Right lobe of liver (tissue), 6 donors: ENCODE measurements around the gene DSE. TPM values are rescaled to one million over a fixed set of nuclear protein-coding genes. Genes with fewer than 3 reads are reported as not detected.
A peak's percentile ranks its signal among the peaks of the same experiment; 100 is the strongest.

ENCODE experiments used
- ATAC-seq, 4 donors: fragments of 200-7000 bp; cut with Tn5 transposase; one replicate each; pipeline ENCODE4 v1.9.1; 2020; ENCODE audit warnings: mild to moderate bottlenecking in 4 of 4, moderate library complexity in 4 of 4
- DNase-seq, 3 donors: peaks; one replicate each; pipeline ENCODE4 v3.0.0-alpha.2; 2020
- H3K27ac ChIP-seq, 3 donors: fragments of 200-600 bp; one replicate each; pipeline ENCODE4 v1.8.0; 2022
- H3K27me3 ChIP-seq, 2 donors: fragments of 200-600 bp; one replicate each; pipeline ENCODE4 v1.8.0; 2022
- H3K36me3 ChIP-seq, 4 donors: fragments of 200-600 bp; sonication (generic) in 1 of 4; one replicate each; pipeline versions ENCODE4 v1.5.1 to v1.8.0; 2017 to 2022; ENCODE audit warnings: control low read depth in 1 of 4
- H3K4me1 ChIP-seq, 4 donors: fragments of 200-600 bp; sonication (generic) in 1 of 4; one replicate each; pipeline versions ENCODE4 v1.5.1 to v1.8.0; 2017 to 2022; ENCODE audit warnings: control low read depth in 1 of 4
- H3K4me3 ChIP-seq, 3 donors: fragments of 200-600 bp; one replicate each; pipeline ENCODE4 v1.8.0; 2022
- H3K9me3 ChIP-seq, 4 donors: fragments of 200-600 bp; sonication (generic) in 1 of 4; one replicate each; pipeline versions ENCODE4 v1.5.1 to v1.8.0; 2017 to 2022; ENCODE audit warnings: control low read depth in 1 of 4
- CTCF ChIP-seq, 4 donors: fragments of 200-600 bp in 3 of 4; fragments of 450-650 bp in 1 of 4; IDR thresholded peaks; one replicate each; pipeline versions ENCODE4 v1.5.1 to v1.8.0; 2016 to 2022; ENCODE audit warnings: antibody characterized with exemption in 4 of 4, mild to moderate bottlenecking in 2 of 4
- POLR2A ChIP-seq: fragments of 450-650 bp; IDR thresholded peaks from one replicate; pipeline ENCODE4 v1.6.1; 2017; ENCODE audit warnings: antibody characterized with exemption, mild to moderate bottlenecking
- WGBS: methylation state at CpG from one replicate; pipeline ENCODE4 v1.1.6; 2018; ENCODE audit warnings: low coverage, low lambda C conversion rate; ENCODE audit not compliant: insufficient coverage; ENCODE audit errors: missing lambda C conversion rate; 5-methylcytosine and 5-hydroxymethylcytosine counted together
- intact Hi-C, 2 donors: fragments of 100-400 bp; cut with DNase I; formaldehyde crosslinking; loops; one replicate each; pipeline versions ENCODE4 v1.11.2 to v1.14.1; 2022
- total RNA-seq, 6 experiments: library from RNA; depleted of rRNA in 2 of 6; stranded (reverse); fragments of >200 nt in 2 of 6; fragmentation: NEBNext Ultra II Directional in 3 of 6; extraction: Animal tissue kit (Norgen Biotek cat#: 25700) in 3 of 6; gene quantifications; one replicate each; pipeline versions ENCODE4 v1.1.0 to v1.2.4, GENCODE V29; 2016 to 2023
- donor health status: DM: no; HTN: yes; CAD: no.
- donor health status: DM: no; HTN: no; CAD: no.
- donor health status: DM: no; HTN: no; CAD: no.
- donor health status: DM: no; HTN: yes; CAD: no.
- donor health status: DM: no; HTN: yes; CAD: no.

Gene DSE
- total RNA-seq, 6 experiments from 2014 or later = 8.2 to 17.4 (median 12.2) TPM

- Histone ChIP-seq H3K27ac (no peak overlapping the region), H3K27me3 (no peaks in the 10 kb centered on the region), H3K36me3 (no peaks in the 10 kb centered on the region), H3K4me1 (peaks cover 0 to 6% (median 0%) of the 10 kb centered on the region in 4 donors), H3K4me3 (no peak overlapping the region), H3K9me3 (no peaks in the 10 kb centered on the region)
- DNase-seq = no peak
- whole genome bisulfite sequencing = 40% methylated on average over 1 of the region's 1 CpG
- intact Hi-C loops = no loop called here
- no peak for ATAC-seq
- no peak for TF ChIP-seq POLR2A
Observed at GRCh38 chr6:116400328-116400727, 29.6 kb downstream of the DSE start.

DNA sequence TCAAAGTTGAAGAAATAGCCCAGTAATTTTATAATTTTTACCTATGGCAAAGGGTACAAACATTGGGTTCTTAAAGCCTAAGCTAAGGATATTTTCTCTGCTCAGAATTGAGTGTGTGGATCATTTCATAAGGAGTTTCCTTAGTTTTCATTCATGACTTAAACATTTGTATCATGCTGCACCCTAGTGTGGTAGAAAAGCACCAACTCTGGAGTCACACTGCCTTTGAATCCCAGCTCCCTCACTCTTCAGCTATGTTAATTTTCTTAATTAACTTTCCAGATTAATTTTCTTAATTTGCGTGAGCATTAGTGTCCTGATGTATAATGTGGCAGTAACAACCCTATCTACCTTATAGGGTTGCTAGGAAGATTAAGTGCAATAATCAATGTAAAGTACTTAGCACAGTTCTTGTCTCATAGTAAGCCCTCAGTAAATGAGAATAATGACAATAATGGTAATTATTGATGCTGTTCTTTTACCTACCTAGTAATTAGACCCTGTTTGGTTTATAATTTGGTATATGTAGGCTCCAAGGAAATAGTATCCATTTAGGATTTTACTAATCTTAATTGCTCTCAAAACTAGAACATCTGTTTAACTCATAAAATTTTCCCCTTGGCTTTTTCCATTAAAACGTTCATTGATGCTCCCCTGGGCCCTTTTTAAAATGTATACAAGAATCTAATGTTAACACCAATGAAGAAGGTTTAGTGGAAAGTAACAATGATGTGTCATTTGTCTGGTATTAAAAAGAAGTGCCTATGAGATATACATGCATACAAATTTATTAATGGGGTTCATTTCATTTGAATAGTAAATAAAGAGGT is 31.6 kb downstream of the DSE start:
- H3K9me3 ChIP-seq = no peaks in the 10 kb centered on the region
- no peaks in the 10 kb centered on the region for H3K27me3 ChIP-seq
- TF ChIP-seq POLR2A = no peak
- peak in 1 of 4 donors; percentile 23 for TF ChIP-seq CTCF (IDR thresholded peaks at IDR 0.05)
- intact Hi-C loops = no loop called here
- no peak overlapping the region for H3K27ac ChIP-seq
- H3K36me3 ChIP-seq = no peaks in the 10 kb centered on the region
- WGBS = 59% methylated on average over 2 of the region's 2 CpGs
- H3K4me1 ChIP-seq = peaks cover 0 to 6% (median 0%) of the 10 kb centered on the region in 4 donors
- DNase-seq (no peak), ATAC-seq (peak in 2 of 4 donors; percentile 32 to 39)
- no peak overlapping the region for H3K4me3 ChIP-seq

DNA sequence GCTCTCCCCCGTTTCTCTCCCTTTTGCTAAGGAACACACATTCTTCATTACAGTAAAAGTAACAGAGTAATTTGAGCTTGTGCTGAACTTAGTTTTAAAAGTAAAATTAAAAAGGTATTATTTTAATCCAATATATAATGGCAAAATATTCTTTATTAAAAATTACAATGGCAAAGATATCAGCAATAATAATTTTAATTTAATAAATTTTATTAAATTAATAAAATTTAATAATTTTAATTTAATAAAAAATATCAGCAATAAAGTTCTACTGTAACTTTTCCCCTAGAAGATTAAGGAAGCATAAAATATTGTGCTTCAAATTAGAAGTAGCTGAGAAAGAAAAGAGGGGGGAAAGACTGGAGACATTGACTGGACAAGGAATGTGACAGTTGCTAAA is 32.5 kb downstream of the DSE start:
- WGBS = 47% methylated on average over 1 of the region's 1 CpG
- Histone ChIP-seq H3K36me3 (no peaks in the 10 kb centered on the region), H3K27me3 (no peaks in the 10 kb centered on the region), H3K4me1 (peaks cover 0 to 6% (median 0%) of the 10 kb centered on the region in 4 donors), H3K4me3 (no peak overlapping the region), H3K9me3 (no peaks in the 10 kb centered on the region), H3K27ac (no peak overlapping the region)
- intact Hi-C loops = no loop called here
- DNase-seq (no peak), ATAC-seq (no peak)
- TF ChIP-seq POLR2A (no peak), CTCF (IDR thresholded peaks at IDR 0.05) (no peak)

- intact Hi-C loops = no loop called here
- no peaks in the 10 kb centered on the region for H3K4me1 ChIP-seq
- no peaks in the 10 kb centered on the region for H3K9me3 ChIP-seq
- H3K36me3 ChIP-seq = no peaks in the 10 kb centered on the region
- ATAC-seq (peak in 1 of 4 donors; percentile 15), DNase-seq (no peak)
- 77% methylated on average over 3 of the region's 3 CpGs for WGBS
- TF ChIP-seq CTCF (IDR thresholded peaks at IDR 0.05) (no peak), POLR2A (no peak)
- H3K27ac ChIP-seq = no peak overlapping the region
- H3K4me3 ChIP-seq = no peak overlapping the region
- no peaks in the 10 kb centered on the region for H3K27me3 ChIP-seq
Observed at GRCh38 chr6:116404696-116405095, 33.9 kb downstream of the DSE start.

DNA sequence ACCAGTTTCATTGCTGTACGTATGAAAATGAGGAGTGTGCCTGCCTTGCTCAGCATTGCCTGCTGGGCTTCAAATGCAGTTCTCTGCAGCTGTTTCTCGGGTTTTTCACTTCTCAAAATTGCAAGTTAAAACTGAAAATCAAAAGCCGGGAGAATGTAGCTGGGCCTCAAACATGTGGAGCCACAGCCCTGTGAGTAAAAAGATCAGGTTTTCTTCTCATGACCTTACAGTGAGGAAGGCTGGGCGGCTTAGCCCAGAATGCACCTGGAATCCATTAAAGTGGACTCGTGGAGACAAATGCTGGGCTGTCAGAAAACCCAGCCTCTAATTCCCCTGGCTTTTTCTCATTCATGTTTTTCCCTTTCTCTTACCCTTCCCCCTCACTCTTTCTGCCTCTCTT is 34.4 kb downstream of the DSE start:
- H3K4me3 ChIP-seq = no peak overlapping the region
- H3K27ac ChIP-seq = peak overlapping the region in 1 of 3 donors; percentile 2
- no peak for TF ChIP-seq CTCF (IDR thresholded peaks at IDR 0.05)
- TF ChIP-seq POLR2A = no peak
- WGBS = 49% methylated on average over 4 of the region's 5 CpGs
- H3K36me3 ChIP-seq = no peaks in the 10 kb centered on the region
- H3K4me1 ChIP-seq = no peaks in the 10 kb centered on the region
- H3K9me3 ChIP-seq = no peaks in the 10 kb centered on the region
- intact Hi-C loops = no loop called here
- no peak for DNase-seq
- no peaks in the 10 kb centered on the region for H3K27me3 ChIP-seq
- peak in 2 of 4 donors; percentile 13 to 35 for ATAC-seq
